MM.1S (cell line): ENCODE data around the gene CSNK1A1L.

Experiments used
- EZH2 ChIP-seq: fragments of 300-600 bp; sonication (generic); optimal IDR thresholded peaks from 2 replicates; pipeline ENCODE3; 2017; ENCODE audit warnings: low read depth, mild to moderate bottlenecking, antibody characterized with exemption, low read length, mixed read lengths
- EZH2phosphoT487 ChIP-seq: fragments of 300-600 bp; sonication (generic); IDR thresholded peaks from 2 replicates; pipeline ENCODE4 v1.6.1; 2018; ENCODE audit warnings: antibody characterized with exemption, low read length
- TF ChIP-seq, protein P1 (sequence below): fragments of 300-600 bp; sonication (generic); IDR thresholded peaks from 2 replicates; pipeline ENCODE4 v1.5.1; 2016; ENCODE audit warnings: antibody characterized with exemption, low read length, mixed read lengths

- TF ChIP-seq, protein P1, sequence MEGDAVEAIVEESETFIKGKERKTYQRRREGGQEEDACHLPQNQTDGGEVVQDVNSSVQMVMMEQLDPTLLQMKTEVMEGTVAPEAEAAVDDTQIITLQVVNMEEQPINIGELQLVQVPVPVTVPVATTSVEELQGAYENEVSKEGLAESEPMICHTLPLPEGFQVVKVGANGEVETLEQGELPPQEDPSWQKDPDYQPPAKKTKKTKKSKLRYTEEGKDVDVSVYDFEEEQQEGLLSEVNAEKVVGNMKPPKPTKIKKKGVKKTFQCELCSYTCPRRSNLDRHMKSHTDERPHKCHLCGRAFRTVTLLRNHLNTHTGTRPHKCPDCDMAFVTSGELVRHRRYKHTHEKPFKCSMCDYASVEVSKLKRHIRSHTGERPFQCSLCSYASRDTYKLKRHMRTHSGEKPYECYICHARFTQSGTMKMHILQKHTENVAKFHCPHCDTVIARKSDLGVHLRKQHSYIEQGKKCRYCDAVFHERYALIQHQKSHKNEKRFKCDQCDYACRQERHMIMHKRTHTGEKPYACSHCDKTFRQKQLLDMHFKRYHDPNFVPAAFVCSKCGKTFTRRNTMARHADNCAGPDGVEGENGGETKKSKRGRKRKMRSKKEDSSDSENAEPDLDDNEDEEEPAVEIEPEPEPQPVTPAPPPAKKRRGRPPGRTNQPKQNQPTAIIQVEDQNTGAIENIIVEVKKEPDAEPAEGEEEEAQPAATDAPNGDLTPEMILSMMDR = no peak
- TF ChIP-seq EZH2 (no peak), EZH2phosphoT487 (no peak)
These were observed 37.4 kb upstream of the CSNK1A1L start for GRCh38 chr13:37142877-37143276.
